SK-N-SH treated with all-trans-retinoic acid at 6 μM for 48 hours (cell line): Measurements from ENCODE around the gene KLHDC7A.

Experiments
- ESRRG ChIP-seq: fragments of 250-450 bp; sonication (Bioruptor Pico); IDR thresholded peaks from 2 replicates; pipeline ENCODE4 v1.6.1; 2021; ENCODE audit warnings: mild to moderate bottlenecking
- GLIS3 ChIP-seq: fragments of 250-450 bp; sonication (Bioruptor Pico); IDR thresholded peaks from 2 replicates; pipeline ENCODE4 v1.5.0; 2020; ENCODE audit warnings: mild to moderate bottlenecking, moderate library complexity
- OSR1 ChIP-seq: fragments of 250-450 bp; sonication (Bioruptor Pico); IDR thresholded peaks from 2 replicates; pipeline ENCODE4 v1.8.0; 2022; ENCODE audit warnings: moderate library complexity, mild to moderate bottlenecking, inconsistent platforms
- TOX ChIP-seq: fragments of 250-450 bp; sonication (Bioruptor Pico); IDR thresholded peaks from 2 replicates; pipeline ENCODE4 v1.8.0; 2021; ENCODE audit warnings: mild to moderate bottlenecking, moderate library complexity, borderline replicate concordance

- TF ChIP-seq GLIS3 = no peak
- no peak for TF ChIP-seq OSR1
- TF ChIP-seq TOX (CRISPR knock-in tag) = no peak
- no peak for TF ChIP-seq ESRRG (CRISPR knock-in tag)
These were observed 47.2 kb downstream of the KLHDC7A start for GRCh38 chr1:18527921-18528320.
